GM19468 (cell line): ENCODE results near the gene STX18.
"Not testable (repeated sequence)": the region's sequence is repeated elsewhere in the genome, so short reads cannot be mapped to it uniquely, and the experiment has no call there.

Experiments
- ATAC-seq: cut with Tn5 transposase; IDR thresholded peaks from one replicate; pipeline ENCODE4 v1.9.1; 2021; ENCODE audit warnings: mild to moderate bottlenecking, moderate library complexity, moderate number of reproducible peaks; ENCODE audit not compliant: unreplicated experiment; ENCODE audit errors: extremely low read depth

The STX18 gene

GRCh38 chr4:4424499-4425115 lies 117.2 kb downstream of the STX18 start:
- ATAC-seq = no peak

- ATAC-seq = no peak
Observed at GRCh38 chr4:4423706-4424498, 117.9 kb downstream of the STX18 start.

GRCh38 chr4:4422856-4423499 lies 118.9 kb downstream of the STX18 start:
- ATAC-seq = no peak

GRCh38 chr4:4422117-4422516 lies 119.7 kb downstream of the STX18 start:
- not testable (repeated sequence) for ATAC-seq

GRCh38 chr4:4421356-4421755 lies 120.5 kb downstream of the STX18 start:
- no peak for ATAC-seq

- no peak for ATAC-seq
Observed at GRCh38 chr4:4420421-4420820, 121.4 kb downstream of the STX18 start.

- no peak for ATAC-seq
Observed at GRCh38 chr4:4419896-4420295, 122.0 kb downstream of the STX18 start.

GRCh38 chr4:4418676-4419390 lies 123.0 kb downstream of the STX18 start:
- ATAC-seq = no peak

- ATAC-seq = no peak
Observed at GRCh38 chr4:4417886-4418285, 124.0 kb downstream of the STX18 start.

- no peak for ATAC-seq
Observed at GRCh38 chr4:4416981-4417380, 124.9 kb downstream of the STX18 start.

- ATAC-seq = no peak
Observed at GRCh38 chr4:4415806-4416805, 125.7 kb downstream of the STX18 start.

- ATAC-seq = no peak
Observed at GRCh38 chr4:4415107-4415805, 126.6 kb downstream of the STX18 start.

- no peak for ATAC-seq
Observed at GRCh38 chr4:4413806-4414205, 128.0 kb downstream of the STX18 start.

GRCh38 chr4:4413373-4413725 lies 128.5 kb downstream of the STX18 start:
- no peak for ATAC-seq

- no peak for ATAC-seq
Observed at GRCh38 chr4:4412641-4413372, 129.0 kb downstream of the STX18 start.

GRCh38 chr4:4411906-4412305 lies 129.9 kb downstream of the STX18 start:
- ATAC-seq = no peak

- no peak for ATAC-seq
Observed at GRCh38 chr4:4410271-4410670, 131.6 kb downstream of the STX18 start.

- ATAC-seq = no peak
Observed at GRCh38 chr4:4409416-4410115, 132.3 kb downstream of the STX18 start.
